ENCODE results near the gene CDC26. TPM values are rescaled to one million over a fixed set of nuclear protein-coding genes. Genes with fewer than 3 reads are reported as not detected.

CDC26 gene
- 22.1 and 28.5 TPM in 2 replicates for total RNA-seq

DNA sequence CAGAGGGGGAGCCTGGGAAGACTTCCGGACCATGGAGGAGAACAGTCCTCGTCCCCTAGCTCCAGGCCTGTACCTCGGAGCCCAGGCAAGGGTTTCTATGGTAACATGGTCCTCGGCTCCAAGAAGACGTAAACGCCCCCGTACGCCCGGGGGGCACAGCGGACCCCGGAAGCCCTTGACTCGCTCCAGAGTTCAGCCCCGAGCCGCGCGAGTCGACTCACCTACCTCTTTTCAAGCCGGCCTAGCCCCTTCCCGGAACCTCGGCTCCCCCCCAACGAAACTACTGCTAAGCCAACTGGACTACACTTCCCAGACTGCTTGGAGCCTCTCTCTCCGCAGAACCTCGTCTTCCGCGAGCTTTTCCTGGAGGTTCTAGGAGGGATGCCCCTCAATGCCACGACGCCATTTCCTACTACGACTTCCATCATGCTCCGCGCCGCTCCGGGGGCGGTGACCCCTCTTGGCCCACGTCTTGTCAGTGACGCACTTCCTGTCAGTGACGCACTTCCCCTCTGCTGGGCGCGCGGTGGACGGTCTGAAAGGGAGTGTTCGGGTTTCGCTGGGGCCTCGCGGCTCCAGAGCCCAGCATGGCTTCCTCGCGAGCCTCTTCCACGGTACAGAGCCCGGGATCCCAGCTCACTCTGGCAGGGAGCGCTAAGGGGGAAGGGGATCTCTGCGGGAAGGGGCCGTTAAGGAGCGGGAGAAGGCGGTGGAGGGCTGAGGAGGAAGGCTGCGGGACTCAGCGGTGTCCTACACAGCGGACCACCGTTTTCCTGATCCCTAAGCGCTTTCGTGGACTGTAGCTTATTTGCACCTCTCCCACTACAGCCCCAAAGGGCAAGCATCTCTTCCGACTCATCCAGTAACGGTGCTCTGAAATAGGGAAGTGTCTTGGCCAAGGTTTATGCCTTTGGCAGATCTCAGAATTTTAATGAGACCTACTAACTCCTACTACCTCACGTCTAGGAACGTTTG, at the start of gene CDC26, which contains the start of gene PRPF4:
TSS of gene CDC26 (minus strand) at position 416 of the 975 bp plus-strand sequence. CDS start 3,065 bp downstream, outside the sequence.
TSS of gene PRPF4 (plus strand) at position 502 of the 975 bp plus-strand sequence. CDS start at position 588, 86 bp downstream.
- Histone ChIP-seq H3K27me3 (ENCODE audit: control insufficient read depth, insufficient read depth, low read length) (no peaks in the 10 kb centered on the region), H3K36me3 (ENCODE audit: control insufficient read depth, insufficient read depth, low read length) (no peaks in the 10 kb centered on the region), H3K4me3 (ENCODE audit: low read depth, low read length) (peak within 1 kb of the TSS; percentile 97)
- peak; percentile 95 for DNase-seq (ENCODE audit: low read depth)
- TF ChIP-seq, protein P1, sequence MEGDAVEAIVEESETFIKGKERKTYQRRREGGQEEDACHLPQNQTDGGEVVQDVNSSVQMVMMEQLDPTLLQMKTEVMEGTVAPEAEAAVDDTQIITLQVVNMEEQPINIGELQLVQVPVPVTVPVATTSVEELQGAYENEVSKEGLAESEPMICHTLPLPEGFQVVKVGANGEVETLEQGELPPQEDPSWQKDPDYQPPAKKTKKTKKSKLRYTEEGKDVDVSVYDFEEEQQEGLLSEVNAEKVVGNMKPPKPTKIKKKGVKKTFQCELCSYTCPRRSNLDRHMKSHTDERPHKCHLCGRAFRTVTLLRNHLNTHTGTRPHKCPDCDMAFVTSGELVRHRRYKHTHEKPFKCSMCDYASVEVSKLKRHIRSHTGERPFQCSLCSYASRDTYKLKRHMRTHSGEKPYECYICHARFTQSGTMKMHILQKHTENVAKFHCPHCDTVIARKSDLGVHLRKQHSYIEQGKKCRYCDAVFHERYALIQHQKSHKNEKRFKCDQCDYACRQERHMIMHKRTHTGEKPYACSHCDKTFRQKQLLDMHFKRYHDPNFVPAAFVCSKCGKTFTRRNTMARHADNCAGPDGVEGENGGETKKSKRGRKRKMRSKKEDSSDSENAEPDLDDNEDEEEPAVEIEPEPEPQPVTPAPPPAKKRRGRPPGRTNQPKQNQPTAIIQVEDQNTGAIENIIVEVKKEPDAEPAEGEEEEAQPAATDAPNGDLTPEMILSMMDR (IDR thresholded peaks at IDR 0.05; ENCODE audit: insufficient read depth, low read length, poor library complexity, severe bottlenecking): no peak

DNA sequence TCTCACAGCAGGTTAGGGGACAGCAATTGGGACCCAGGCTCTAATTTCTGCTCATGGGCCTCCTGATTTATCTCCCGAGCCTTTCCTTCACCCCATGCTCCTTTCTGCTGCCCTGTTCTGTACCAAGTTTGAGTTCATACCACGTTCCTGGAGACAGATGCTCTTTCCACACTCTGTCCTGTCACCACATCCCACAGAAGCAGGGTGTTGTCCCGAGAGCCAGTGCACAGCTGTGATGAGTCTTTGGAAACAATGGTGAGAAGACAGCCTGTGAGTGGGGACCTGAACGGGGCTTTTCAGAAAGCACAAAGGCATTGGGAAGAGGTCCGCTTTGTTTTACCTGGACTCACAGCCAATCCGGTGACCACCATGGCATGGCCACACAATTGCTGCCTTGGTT, 47.3 kb upstream of the CDC26 start:
- TF ChIP-seq, protein P1 (IDR thresholded peaks at IDR 0.05; ENCODE audit: insufficient read depth, low read length, poor library complexity, severe bottlenecking): no peak
- no peak overlapping the region for H3K4me3 ChIP-seq (ENCODE audit: low read depth, low read length)
- no peak for DNase-seq (ENCODE audit: low read depth)

DNA sequence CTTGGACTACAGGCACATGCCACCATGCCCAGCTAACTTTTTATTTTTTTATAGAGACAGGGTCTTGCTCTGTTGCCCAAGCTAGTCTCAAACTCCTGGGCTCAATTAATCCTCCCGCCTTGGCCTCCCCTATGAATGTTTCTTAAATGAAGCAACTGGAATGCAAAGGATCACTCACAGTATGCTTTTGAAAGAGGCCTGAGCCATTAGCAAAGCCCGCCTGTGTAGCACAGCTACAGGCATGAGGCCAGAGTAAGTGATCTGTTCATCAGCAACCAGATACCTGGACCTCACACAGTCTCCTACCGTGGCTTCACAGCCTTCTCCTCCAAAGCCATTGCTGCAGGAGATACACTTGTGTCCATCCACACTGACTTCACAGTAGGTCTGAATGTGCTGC, 44.7 kb upstream of the CDC26 start:
- H3K4me3 ChIP-seq (ENCODE audit: low read depth, low read length): no peak overlapping the region
- no peaks in the 10 kb centered on the region for H3K27me3 ChIP-seq (ENCODE audit: control insufficient read depth, insufficient read depth, low read length)
- no peak for DNase-seq (ENCODE audit: low read depth)
- TF ChIP-seq, protein P1 (IDR thresholded peaks at IDR 0.05; ENCODE audit: insufficient read depth, low read length, poor library complexity, severe bottlenecking): no peak
- H3K36me3 ChIP-seq (ENCODE audit: control insufficient read depth, insufficient read depth, low read length): no peaks in the 10 kb centered on the region

More for the DNA sequence above, 47.3 kb upstream of the CDC26 start:
- Histone ChIP-seq H3K36me3 (ENCODE audit: control insufficient read depth, insufficient read depth, low read length) (no peaks in the 10 kb centered on the region), H3K27me3 (ENCODE audit: control insufficient read depth, insufficient read depth, low read length) (no peaks in the 10 kb centered on the region)

DNA sequence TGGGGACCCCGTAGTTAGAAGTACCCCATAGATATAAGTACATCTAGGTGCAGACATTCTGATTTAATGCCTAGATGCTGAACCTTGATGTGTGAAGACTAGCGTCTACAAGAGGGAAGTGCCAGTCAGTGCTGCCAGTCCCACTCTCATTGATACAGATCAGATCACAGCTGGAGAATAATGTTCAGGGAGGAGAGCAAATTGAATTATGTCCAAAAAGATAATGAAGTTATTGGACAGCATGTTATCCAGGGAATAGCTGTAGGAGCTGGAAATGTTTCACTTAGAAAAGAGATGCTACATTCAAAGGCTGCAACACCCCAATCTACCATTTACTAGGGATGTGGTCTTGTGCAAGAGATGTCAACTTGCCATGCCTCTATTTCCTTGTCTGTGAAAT, 43.7 kb upstream of the CDC26 start:
- H3K4me3 ChIP-seq (ENCODE audit: low read depth, low read length): no peak overlapping the region

DNA sequence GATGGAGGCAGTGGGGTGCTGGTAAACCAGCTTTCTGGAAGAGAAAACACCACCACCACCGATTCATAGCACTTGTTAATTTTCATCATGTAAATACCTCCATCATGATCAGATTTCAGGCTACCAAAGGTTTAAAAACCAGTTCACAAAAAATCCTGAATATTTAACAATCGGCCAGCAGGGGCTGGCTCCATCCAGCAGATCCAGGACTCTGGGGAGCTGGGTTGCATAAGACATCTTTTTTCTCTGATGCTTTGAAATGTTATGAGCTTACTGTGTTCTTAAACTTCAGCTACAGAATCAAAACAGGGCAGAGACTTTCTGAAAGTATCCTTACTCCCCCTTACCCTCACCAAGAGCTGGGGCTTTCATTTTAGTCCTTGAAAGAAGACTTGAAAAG, 42.4 kb upstream of the CDC26 start:
- TF ChIP-seq, protein P1 (IDR thresholded peaks at IDR 0.05; ENCODE audit: insufficient read depth, low read length, poor library complexity, severe bottlenecking): no peak
- no peak overlapping the region for H3K4me3 ChIP-seq (ENCODE audit: low read depth, low read length)
- H3K36me3 ChIP-seq (ENCODE audit: control insufficient read depth, insufficient read depth, low read length): no peaks in the 10 kb centered on the region
- no peaks in the 10 kb centered on the region for H3K27me3 ChIP-seq (ENCODE audit: control insufficient read depth, insufficient read depth, low read length)
- DNase-seq (ENCODE audit: low read depth): no peak

More for the DNA sequence above, 43.7 kb upstream of the CDC26 start:
- no peaks in the 10 kb centered on the region for H3K27me3 ChIP-seq (ENCODE audit: control insufficient read depth, insufficient read depth, low read length)
- no peak for DNase-seq (ENCODE audit: low read depth)
- H3K36me3 ChIP-seq (ENCODE audit: control insufficient read depth, insufficient read depth, low read length): no peaks in the 10 kb centered on the region
- TF ChIP-seq, protein P1 (IDR thresholded peaks at IDR 0.05; ENCODE audit: insufficient read depth, low read length, poor library complexity, severe bottlenecking): no peak
